ENCODE measurements around the gene MBNL1. TPM values are rescaled to one million over a fixed set of nuclear protein-coding genes. Genes with fewer than 3 reads are reported as not detected.

MBNL1 gene
- total and polyA plus RNA-seq, 11 donors: 46.8 to 416 (median 189) TPM

GRCh38 chr3:152277198-152277597 is 8.5 kb downstream of the MBNL1 start:
- WGBS, 4 donors: 20 to 37% (median 27%) methylated on average over 1 of the region's 1 CpG
- ATAC-seq: peak in 1 of 4 donors; percentile 45
- DNase-seq: no peak
- peaks cover 3 to 100% (median 94%) of the 10 kb centered on the region in 12 donors for H3K4me1 ChIP-seq
- no peaks in the 10 kb centered on the region for H3K36me3 ChIP-seq
- H3K9me3 ChIP-seq: no peaks in the 10 kb centered on the region
- H3K27ac ChIP-seq: peak overlapping the region in 11 of 12 donors; percentile 7 to 76 (median 50)
- intact Hi-C loops (cut with DNase I): loop anchor here in 2 of 10 donors (5.0 to 10.0 kb wide), 2 partner anchors 45 to 128 kb away; no protein-coding TSS in a partner anchor
- TF ChIP-seq POLR2A (IDR thresholded peaks at IDR 0.05): no peak
- TF ChIP-seq CTCF (IDR thresholded peaks at IDR 0.05): no peak
- H3K4me3 ChIP-seq: no peak overlapping the region
- no peaks in the 10 kb centered on the region for H3K27me3 ChIP-seq

- Histone ChIP-seq H3K27me3 (no peaks in the 10 kb centered on the region), H3K27ac (peak overlapping the region in 10 of 12 donors; percentile 36 to 77 (median 56)), H3K4me3 (peak overlapping the region in 1 of 12 donors; percentile 1), H3K9me3 (no peaks in the 10 kb centered on the region), H3K4me1 (peaks cover 0 to 100% (median 96%) of the 10 kb centered on the region in 12 donors), H3K36me3 (no peaks in the 10 kb centered on the region)
- 67 to 68% (median 68%) methylated on average over 6 of the region's 6 CpGs for WGBS, 4 donors
- no peak for DNase-seq
- no peak for TF ChIP-seq CTCF (IDR thresholded peaks at IDR 0.05)
- no peak for TF ChIP-seq POLR2A (IDR thresholded peaks at IDR 0.05)
- ATAC-seq: peak in 2 of 4 donors; percentile 40 to 44
- intact Hi-C loops (cut with DNase I): loop anchor here in 2 of 10 donors (5.0 to 10.0 kb wide), 2 partner anchors 43 to 126 kb away; no protein-coding TSS in a partner anchor
These were observed 10.2 kb downstream of the MBNL1 start for GRCh38 chr3:152278756-152279427.

- intact Hi-C loops (cut with DNase I): loop anchor here in 2 of 10 donors (5.0 to 10.0 kb wide), 2 partner anchors 43 to 125 kb away; no protein-coding TSS in a partner anchor
- H3K9me3 ChIP-seq: no peaks in the 10 kb centered on the region
- no peaks in the 10 kb centered on the region for H3K27me3 ChIP-seq
- TF ChIP-seq POLR2A (IDR thresholded peaks at IDR 0.05): no peak
- no peak for TF ChIP-seq CTCF (IDR thresholded peaks at IDR 0.05)
- DNase-seq: no peak
- 87 to 92% (median 90%) methylated on average over 3 of the region's 3 CpGs for WGBS, 4 donors
- no peak for ATAC-seq
- H3K4me3 ChIP-seq: peak overlapping the region in 5 of 12 donors; percentile 2 to 36 (median 13)
- H3K27ac ChIP-seq: peak overlapping the region in 7 of 12 donors; percentile 22 to 77 (median 68)
- H3K36me3 ChIP-seq: no peaks in the 10 kb centered on the region
- H3K4me1 ChIP-seq: peaks cover 0 to 100% (median 95%) of the 10 kb centered on the region in 12 donors
These were observed 10.8 kb downstream of the MBNL1 start for GRCh38 chr3:152279479-152279878.

GRCh38 chr3:152280539-152280938 is 11.8 kb downstream of the MBNL1 start:
- WGBS, 4 donors: 19 to 33% (median 28%) methylated on average over 3 of the region's 3 CpGs
- intact Hi-C loops (cut with DNase I): no loop called here
- no peak for ATAC-seq

More at GRCh38 chr3:152280539-152280938, 11.8 kb downstream of the MBNL1 start:
- Histone ChIP-seq H3K36me3 (no peaks in the 10 kb centered on the region), H3K27ac (peak overlapping the region in 10 of 12 donors; percentile 34 to 77 (median 66)), H3K9me3 (no peaks in the 10 kb centered on the region), H3K4me1 (peaks cover 0 to 100% (median 94%) of the 10 kb centered on the region in 12 donors), H3K27me3 (no peaks in the 10 kb centered on the region), H3K4me3 (peak overlapping the region in 8 of 12 donors; percentile 2 to 36 (median 13))
- TF ChIP-seq CTCF (IDR thresholded peaks at IDR 0.05) (no peak), POLR2A (IDR thresholded peaks at IDR 0.05) (no peak)
- DNase-seq: no peak
